ENCODE results near the gene RALBP1.

RALBP1 gene

DNA sequence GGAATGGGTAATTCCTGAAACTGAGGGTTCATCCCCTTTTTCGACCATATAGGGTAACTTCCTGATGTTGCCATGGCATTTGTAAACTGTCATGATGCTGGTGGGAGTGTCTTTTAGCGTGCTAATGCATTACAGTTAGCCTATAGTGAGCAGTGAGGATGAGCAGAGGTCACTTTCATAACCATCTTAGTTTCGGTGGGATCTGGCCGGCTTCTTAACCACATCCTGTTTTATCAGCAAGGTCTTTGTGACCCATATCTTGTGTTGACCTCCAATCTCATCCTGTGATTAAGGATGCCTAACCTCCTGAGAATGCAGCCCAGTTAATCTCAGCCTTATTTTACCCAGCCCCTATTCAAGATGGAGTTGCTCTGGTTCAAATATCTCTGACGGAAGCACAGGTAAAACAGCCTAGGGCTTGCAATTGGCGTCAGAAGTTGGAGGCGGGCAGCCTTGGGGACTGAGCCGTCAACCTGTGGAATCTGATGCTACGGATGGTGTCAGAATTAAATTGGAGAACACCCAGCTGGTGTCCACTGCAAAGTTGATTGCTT is 19.5 kb downstream of the RALBP1 start:
- H3K4me3 ChIP-seq (ENCODE audit: low read length), result no peak overlapping the region
- H3K27me3 ChIP-seq (ENCODE audit: control insufficient read depth, insufficient read depth, low read length), result no peaks in the 10 kb centered on the region
- H3K4me1 ChIP-seq (ENCODE audit: control insufficient read depth, insufficient read depth, low read length), result no peaks in the 10 kb centered on the region
- no peak overlapping the region for H3K9ac ChIP-seq (ENCODE audit: low read length)
- H3K27ac ChIP-seq (ENCODE audit: low read depth, low read length), result no peak overlapping the region
- H3K36me3 ChIP-seq (ENCODE audit: control insufficient read depth, insufficient read depth, low read length), result no peaks in the 10 kb centered on the region

DNA sequence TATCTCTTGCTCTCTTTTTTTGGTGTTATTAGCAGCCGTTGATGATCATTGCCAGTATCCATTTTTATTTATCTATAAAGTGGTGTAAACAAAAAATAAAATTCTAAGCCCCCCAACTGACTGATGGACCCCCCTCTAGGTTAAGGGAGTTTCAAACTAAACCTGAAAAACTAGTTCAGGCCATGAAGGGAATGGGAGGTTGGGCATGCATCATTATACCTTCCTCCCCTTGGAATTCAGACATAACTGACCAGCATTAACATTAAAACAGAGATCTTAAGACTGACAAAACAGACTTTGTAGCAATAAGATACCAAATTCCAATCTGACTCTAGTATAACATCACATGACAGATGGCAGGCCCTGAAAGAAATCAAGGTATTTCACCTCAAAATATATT is 20.2 kb downstream of the RALBP1 start:
- H3K4me1 ChIP-seq (ENCODE audit: control insufficient read depth, insufficient read depth, low read length), result no peaks in the 10 kb centered on the region
- H3K36me3 ChIP-seq (ENCODE audit: control insufficient read depth, insufficient read depth, low read length), result no peaks in the 10 kb centered on the region
- no peak overlapping the region for H3K27ac ChIP-seq (ENCODE audit: low read depth, low read length)
- no peak overlapping the region for H3K4me3 ChIP-seq (ENCODE audit: low read length)
- no peaks in the 10 kb centered on the region for H3K27me3 ChIP-seq (ENCODE audit: control insufficient read depth, insufficient read depth, low read length)
- no peak overlapping the region for H3K9ac ChIP-seq (ENCODE audit: low read length)

DNA sequence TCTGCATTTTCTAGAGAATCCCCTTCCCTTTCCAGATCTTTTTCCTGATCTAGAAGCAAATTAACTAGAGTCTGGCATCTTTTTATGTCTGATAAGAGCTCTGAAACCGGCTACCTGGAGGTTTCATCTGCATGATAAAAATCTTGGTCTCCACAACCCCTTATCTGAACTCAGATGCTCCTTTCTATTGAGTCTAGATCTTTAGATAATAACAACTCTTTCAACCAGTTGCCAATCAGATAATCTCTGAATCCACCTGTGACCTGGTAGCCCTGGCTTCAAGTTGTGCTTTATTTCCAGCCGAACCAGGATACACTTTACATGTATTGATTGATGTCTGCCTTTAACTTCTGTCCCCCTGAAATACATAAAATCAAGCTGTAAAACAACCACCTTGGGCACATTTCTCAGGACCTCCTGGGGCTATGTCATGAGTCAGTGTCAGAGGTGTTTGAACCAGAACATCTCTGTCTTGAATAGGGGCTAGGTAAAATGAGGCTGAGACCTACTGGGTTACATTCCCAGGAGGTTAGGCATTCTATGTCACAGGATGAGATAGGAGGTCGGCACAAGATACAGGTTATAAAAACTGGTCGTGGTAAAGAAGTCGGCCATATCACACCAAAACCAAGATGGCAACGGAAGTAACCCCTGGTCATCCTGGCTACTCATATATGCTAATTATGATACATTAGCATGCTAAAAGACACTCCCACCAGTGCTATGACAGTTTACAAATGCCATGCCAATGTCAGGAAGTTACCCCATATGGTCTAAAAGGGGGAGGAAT is 20.8 kb downstream of the RALBP1 start:
- H3K4me3 ChIP-seq (ENCODE audit: low read length), result no peak overlapping the region
- H3K27me3 ChIP-seq (ENCODE audit: control insufficient read depth, insufficient read depth, low read length), result no peaks in the 10 kb centered on the region
- H3K27ac ChIP-seq (ENCODE audit: low read depth, low read length), result no peak overlapping the region
- no peaks in the 10 kb centered on the region for H3K36me3 ChIP-seq (ENCODE audit: control insufficient read depth, insufficient read depth, low read length)
- H3K4me1 ChIP-seq (ENCODE audit: control insufficient read depth, insufficient read depth, low read length), result no peaks in the 10 kb centered on the region
- no peak overlapping the region for H3K9ac ChIP-seq (ENCODE audit: low read length)

DNA sequence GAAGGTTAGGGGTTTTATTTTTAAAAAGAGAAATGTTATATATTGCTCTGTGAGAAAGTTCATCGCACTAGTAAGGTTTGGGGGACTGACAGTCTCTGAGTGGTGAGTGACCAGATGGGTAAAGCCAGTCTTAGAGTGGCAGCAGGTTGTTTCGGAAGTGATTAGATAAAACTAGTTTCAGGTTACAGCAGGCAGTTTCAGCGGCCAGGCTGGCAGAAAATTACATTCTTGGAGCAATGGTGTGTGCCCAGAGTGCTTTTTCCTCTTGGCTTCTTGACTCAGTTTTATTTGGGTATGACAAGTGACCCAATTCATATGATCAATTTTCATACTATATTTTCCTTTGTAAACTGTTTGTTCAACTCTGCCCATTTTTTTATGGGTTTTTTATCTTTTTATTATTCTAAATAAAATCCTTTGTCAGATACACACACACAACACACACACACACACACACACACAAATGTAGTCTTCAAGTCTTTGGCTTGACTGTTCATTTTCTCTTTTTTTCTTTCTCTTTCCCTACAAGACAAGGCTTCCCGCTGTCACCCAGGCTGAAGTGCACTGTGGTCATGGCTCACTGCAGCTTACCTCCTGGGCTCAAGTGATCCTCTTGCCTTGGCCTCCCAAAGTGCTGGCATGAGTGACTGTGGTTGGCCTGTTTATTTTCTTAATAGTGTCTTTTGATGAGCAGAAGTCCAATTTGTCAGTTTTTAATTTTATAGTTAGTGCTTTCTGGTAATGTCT is 30.9 kb downstream of the RALBP1 start:
- Histone ChIP-seq H3K4me1 (ENCODE audit: control insufficient read depth, insufficient read depth, low read length) (no peaks in the 10 kb centered on the region), H3K27me3 (ENCODE audit: control insufficient read depth, insufficient read depth, low read length) (no peaks in the 10 kb centered on the region), H3K27ac (ENCODE audit: low read depth, low read length) (no peak overlapping the region), H3K9ac (ENCODE audit: low read length) (no peak overlapping the region), H3K36me3 (ENCODE audit: control insufficient read depth, insufficient read depth, low read length) (no peaks in the 10 kb centered on the region), H3K4me3 (ENCODE audit: low read length) (no peak overlapping the region)

DNA sequence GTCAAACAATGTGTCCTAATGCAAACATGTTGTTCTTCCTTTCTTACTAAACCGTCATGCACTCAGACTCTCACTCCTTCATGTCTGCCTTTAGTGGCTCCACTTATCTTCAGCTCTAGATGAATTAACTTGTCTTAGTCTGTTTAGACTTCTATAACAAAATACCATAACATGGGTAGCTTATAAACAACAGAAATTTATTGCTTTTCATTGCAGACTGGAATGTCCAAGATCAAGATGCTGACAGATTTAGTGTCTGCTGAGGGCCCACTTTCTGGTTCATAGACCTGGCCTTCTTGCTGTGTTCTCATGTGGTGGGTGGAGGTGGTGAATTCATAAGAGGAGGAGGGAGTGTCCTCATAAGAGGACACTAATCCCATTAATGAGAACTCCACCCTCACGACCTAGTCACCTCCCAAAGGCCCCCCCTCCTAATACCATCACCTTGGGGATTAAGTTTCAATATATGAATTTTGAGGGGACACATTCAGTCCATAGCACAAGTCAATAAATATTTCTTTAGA is 32.3 kb downstream of the RALBP1 start:
- Histone ChIP-seq H3K27me3 (ENCODE audit: control insufficient read depth, insufficient read depth, low read length) (no peaks in the 10 kb centered on the region), H3K27ac (ENCODE audit: low read depth, low read length) (no peak overlapping the region), H3K36me3 (ENCODE audit: control insufficient read depth, insufficient read depth, low read length) (no peaks in the 10 kb centered on the region), H3K9ac (ENCODE audit: low read length) (no peak overlapping the region), H3K4me1 (ENCODE audit: control insufficient read depth, insufficient read depth, low read length) (no peaks in the 10 kb centered on the region), H3K4me3 (ENCODE audit: low read length) (no peak overlapping the region)

DNA sequence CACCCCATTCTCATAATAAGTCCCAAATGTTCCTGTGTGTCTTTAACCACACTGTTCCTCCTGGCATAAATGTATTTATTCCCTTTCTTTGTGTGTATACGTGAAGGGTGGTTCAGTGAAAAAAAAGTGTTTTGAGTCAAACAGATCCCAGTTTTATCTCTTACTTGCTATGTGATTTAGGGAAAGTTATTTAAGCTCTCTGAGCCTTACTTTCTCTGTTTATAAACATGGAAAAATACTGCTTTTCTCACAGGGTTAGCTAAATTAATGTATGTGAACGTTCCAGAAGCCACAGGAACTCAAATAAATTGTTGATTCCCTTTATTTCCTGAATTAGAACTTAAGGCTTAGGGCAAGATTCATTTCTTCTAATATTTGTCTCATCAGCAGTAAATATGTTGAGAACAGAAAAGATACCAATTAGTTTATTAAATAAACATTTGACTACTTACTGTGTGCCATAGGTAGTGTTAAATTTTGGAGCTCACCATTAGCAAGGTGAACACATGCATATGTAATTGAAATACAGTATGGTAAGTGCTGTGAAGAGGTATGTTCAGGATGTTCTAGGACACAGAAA is 33.2 kb downstream of the RALBP1 start:
- no peak overlapping the region for H3K27ac ChIP-seq (ENCODE audit: low read depth, low read length)
- H3K27me3 ChIP-seq (ENCODE audit: control insufficient read depth, insufficient read depth, low read length), result no peaks in the 10 kb centered on the region
- H3K9ac ChIP-seq (ENCODE audit: low read length), result no peak overlapping the region
- no peak overlapping the region for H3K4me3 ChIP-seq (ENCODE audit: low read length)
- H3K36me3 ChIP-seq (ENCODE audit: control insufficient read depth, insufficient read depth, low read length), result no peaks in the 10 kb centered on the region
- no peaks in the 10 kb centered on the region for H3K4me1 ChIP-seq (ENCODE audit: control insufficient read depth, insufficient read depth, low read length)

DNA sequence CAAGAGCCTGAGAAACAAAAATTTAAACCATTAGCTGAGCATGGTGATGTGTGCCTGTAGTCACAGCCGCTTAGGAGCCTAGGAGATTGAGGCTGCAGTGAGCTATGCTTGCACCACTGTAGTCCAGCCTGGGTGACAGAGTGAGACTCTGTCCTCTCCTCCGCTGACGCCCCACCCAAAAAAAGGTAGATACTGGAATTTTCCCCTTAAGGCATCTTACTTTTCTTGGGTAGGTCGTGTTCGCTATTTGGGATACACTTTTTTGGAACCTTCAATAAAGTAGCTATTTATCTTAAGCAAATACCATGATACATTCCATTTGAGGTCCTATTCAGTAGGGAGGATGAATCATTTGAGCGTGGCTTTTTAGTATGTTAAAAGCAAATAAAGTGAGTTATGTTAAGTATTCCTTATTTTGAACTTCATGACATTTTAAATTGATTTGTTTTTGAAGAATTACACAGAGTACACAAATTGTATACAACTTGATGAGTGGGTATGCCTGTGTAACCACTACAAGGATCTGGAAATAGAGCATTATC is 38.7 kb downstream of the RALBP1 start:
- Histone ChIP-seq H3K27ac (ENCODE audit: low read depth, low read length) (no peak overlapping the region), H3K36me3 (ENCODE audit: control insufficient read depth, insufficient read depth, low read length) (peaks cover 5% of the 10 kb centered on the region), H3K27me3 (ENCODE audit: control insufficient read depth, insufficient read depth, low read length) (no peaks in the 10 kb centered on the region), H3K4me3 (ENCODE audit: low read length) (no peak overlapping the region), H3K9ac (ENCODE audit: low read length) (no peak overlapping the region), H3K4me1 (ENCODE audit: control insufficient read depth, insufficient read depth, low read length) (no peaks in the 10 kb centered on the region)

DNA sequence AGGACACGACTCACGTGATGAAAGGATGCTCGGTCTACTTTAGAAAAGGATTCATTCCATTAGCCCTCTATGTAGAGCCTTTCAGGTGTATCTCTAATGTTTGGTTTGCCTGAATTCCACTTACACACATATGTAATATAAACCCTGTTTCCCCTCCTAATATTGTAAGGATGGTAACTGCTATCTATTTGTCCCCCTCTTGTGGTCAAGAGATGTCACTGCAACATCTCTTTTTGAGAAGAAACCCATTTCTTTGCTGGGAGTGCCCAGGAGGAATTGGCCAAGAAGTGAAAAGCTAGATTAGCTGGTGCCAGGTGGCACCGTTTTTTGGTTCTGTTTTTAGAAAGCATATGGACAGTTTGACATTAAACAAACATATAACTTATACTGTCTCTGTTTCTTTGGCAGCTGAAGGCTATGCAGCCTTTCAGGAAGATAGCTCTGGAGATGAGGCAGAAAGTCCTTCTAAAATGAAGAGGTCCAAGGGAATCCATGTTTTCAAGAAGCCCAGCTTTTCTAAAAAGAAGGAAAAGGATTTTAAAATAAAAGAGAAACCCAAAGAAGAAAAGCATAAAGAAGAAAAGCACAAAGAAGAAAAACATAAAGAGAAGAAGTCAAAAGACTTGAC is 41.2 kb downstream of the RALBP1 start:
- peaks cover 5% of the 10 kb centered on the region for H3K36me3 ChIP-seq (ENCODE audit: control insufficient read depth, insufficient read depth, low read length)
- H3K4me1 ChIP-seq (ENCODE audit: control insufficient read depth, insufficient read depth, low read length), result no peaks in the 10 kb centered on the region
- H3K27me3 ChIP-seq (ENCODE audit: control insufficient read depth, insufficient read depth, low read length), result no peaks in the 10 kb centered on the region
- H3K4me3 ChIP-seq (ENCODE audit: low read length), result no peak overlapping the region
- H3K27ac ChIP-seq (ENCODE audit: low read depth, low read length), result no peak overlapping the region
- no peak overlapping the region for H3K9ac ChIP-seq (ENCODE audit: low read length)

DNA sequence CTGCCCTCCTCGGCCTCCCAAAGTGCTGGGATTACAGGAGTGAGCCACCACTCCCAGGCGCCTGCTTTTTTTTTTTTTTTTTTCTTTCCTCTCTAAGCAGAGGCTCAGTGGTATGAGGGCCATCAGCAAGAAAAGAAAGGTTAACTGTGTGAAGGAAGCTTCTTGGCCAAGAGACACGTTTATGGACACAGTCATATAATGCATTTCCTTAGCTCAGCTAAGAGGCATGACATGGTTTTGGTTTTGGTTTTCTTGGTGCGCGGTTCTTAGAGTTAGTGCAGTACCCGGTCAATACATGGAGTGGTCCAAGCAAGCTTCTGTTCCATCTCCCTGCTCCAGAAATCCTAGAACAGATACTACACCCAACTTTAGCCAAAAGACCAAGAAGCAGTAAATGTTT is 42.6 kb downstream of the RALBP1 start:
- peaks cover 5% of the 10 kb centered on the region for H3K36me3 ChIP-seq (ENCODE audit: control insufficient read depth, insufficient read depth, low read length)

DNA sequence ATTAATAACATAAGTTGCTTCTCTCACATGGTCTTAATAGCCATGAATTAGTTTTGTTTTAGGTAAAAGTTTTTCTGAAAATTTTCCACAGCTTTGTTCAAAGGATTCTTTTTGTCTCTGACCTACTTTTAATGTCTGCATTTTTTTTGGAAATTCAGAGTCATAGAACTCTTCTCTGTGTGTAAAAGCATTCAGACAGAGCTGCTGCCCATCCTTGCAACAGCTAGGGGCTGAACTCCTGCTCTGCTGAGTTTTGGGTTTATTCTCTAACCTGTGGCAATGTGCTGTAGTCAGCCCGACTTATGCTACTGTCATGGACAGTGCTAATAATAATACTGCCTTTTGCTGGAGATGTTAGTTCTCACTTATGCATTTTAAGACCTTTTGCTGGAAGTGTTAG is 44.1 kb downstream of the RALBP1 start:
- no peak overlapping the region for H3K4me3 ChIP-seq (ENCODE audit: low read length)
- H3K4me1 ChIP-seq (ENCODE audit: control insufficient read depth, insufficient read depth, low read length), result no peaks in the 10 kb centered on the region
- H3K9ac ChIP-seq (ENCODE audit: low read length), result no peak overlapping the region
- no peaks in the 10 kb centered on the region for H3K36me3 ChIP-seq (ENCODE audit: control insufficient read depth, insufficient read depth, low read length)
- no peaks in the 10 kb centered on the region for H3K27me3 ChIP-seq (ENCODE audit: control insufficient read depth, insufficient read depth, low read length)
- H3K27ac ChIP-seq (ENCODE audit: low read depth, low read length), result no peak overlapping the region

More for the DNA sequence above, 42.6 kb downstream of the RALBP1 start:
- Histone ChIP-seq H3K4me3 (ENCODE audit: low read length) (no peak overlapping the region), H3K27ac (ENCODE audit: low read depth, low read length) (no peak overlapping the region), H3K4me1 (ENCODE audit: control insufficient read depth, insufficient read depth, low read length) (no peaks in the 10 kb centered on the region), H3K27me3 (ENCODE audit: control insufficient read depth, insufficient read depth, low read length) (no peaks in the 10 kb centered on the region), H3K9ac (ENCODE audit: low read length) (no peak overlapping the region)

DNA sequence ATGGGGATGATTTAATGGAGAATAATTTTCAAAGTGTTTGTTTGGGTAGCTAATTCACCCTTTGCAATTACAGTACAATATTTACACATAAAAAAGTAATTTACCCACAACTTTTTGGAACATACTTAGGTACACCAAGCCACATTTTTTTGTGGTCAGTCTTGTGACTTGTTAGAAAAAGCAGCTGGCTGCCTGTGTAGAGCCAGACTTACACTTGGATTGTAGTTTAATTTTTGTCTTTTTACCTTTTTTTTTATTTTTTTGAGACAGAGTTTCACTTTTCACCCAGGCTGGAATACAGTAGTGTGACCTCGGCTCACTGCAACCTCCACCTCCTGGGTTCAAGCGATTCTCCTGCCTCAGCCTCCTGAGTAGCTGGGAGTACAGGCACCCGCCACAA is 45.4 kb downstream of the RALBP1 start:
- no peak overlapping the region for H3K27ac ChIP-seq (ENCODE audit: low read depth, low read length)
- H3K9ac ChIP-seq (ENCODE audit: low read length), result no peak overlapping the region
- H3K36me3 ChIP-seq (ENCODE audit: control insufficient read depth, insufficient read depth, low read length), result no peaks in the 10 kb centered on the region
- no peaks in the 10 kb centered on the region for H3K27me3 ChIP-seq (ENCODE audit: control insufficient read depth, insufficient read depth, low read length)
- H3K4me1 ChIP-seq (ENCODE audit: control insufficient read depth, insufficient read depth, low read length), result no peaks in the 10 kb centered on the region
- H3K4me3 ChIP-seq (ENCODE audit: low read length), result no peak overlapping the region

DNA sequence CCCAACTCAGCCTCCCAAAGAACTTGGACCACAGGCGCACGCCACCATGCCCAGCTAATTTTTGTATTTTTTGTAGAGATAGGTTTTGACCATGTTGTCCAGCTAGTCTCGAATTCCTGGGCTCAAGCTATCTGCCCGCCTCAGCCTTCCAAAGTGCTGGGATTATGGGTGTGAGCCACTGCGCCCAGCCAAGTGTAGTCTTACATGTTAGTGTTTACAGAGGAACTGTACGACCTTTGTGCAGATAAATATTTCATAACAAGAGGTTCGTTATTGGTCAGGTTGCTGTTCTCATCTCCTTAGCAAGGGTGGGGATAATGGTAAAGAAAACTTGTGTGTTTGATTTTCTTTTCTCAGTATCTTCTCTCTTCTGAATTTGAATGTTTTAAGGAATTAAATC is 46.5 kb downstream of the RALBP1 start:
- Histone ChIP-seq H3K27ac (ENCODE audit: low read depth, low read length) (no peak overlapping the region), H3K9ac (ENCODE audit: low read length) (no peak overlapping the region), H3K36me3 (ENCODE audit: control insufficient read depth, insufficient read depth, low read length) (no peaks in the 10 kb centered on the region), H3K4me1 (ENCODE audit: control insufficient read depth, insufficient read depth, low read length) (no peaks in the 10 kb centered on the region), H3K27me3 (ENCODE audit: control insufficient read depth, insufficient read depth, low read length) (no peaks in the 10 kb centered on the region), H3K4me3 (ENCODE audit: low read length) (no peak overlapping the region)

Measured in rectal smooth muscle tissue (tissue), 1 donor.